Activated T-helper 2 cell treated with anti-CD3 and anti-CD28 coated beads, Interferon-gamma antibody, Interleukin-2, Interleukin-4, amounts not matched to agents 10 μg/mL and 5 μg/mL and 100 μg/mL, durations not matched to agents 14 hours and 24 hours and 36 hours (primary cell): Measurements from ENCODE around the gene ALDH5A1. TPM values are rescaled to one million over a fixed set of nuclear protein-coding genes. Genes with fewer than 3 reads are reported as not detected.

Experiments used
- DNase-seq: peaks from one replicate; pipeline ENCODE4 v3.0.0; 2021; ENCODE audit warnings: low spot score
- H3K27ac Mint-ChIP-seq: one replicate; pipeline ENCODE4 v1.8.0; 2021; ENCODE audit warnings: mixed read lengths
- H3K27me3 Mint-ChIP-seq: one replicate; pipeline ENCODE4 v1.8.0; 2021; ENCODE audit warnings: low read depth, mixed read lengths
- H3K36me3 Mint-ChIP-seq: one replicate; pipeline ENCODE4 v1.8.0; 2021; ENCODE audit warnings: low read depth, mixed read lengths
- H3K4me1 Mint-ChIP-seq: one replicate; pipeline ENCODE4 v1.8.0; 2021; ENCODE audit warnings: low read depth, mixed read lengths
- H3K4me3 Mint-ChIP-seq: one replicate; pipeline ENCODE4 v1.8.0; 2021; ENCODE audit warnings: low read depth, mild to moderate bottlenecking, moderate library complexity, mixed read lengths
- H3K9me3 Mint-ChIP-seq: one replicate; pipeline ENCODE4 v1.8.0; 2021; ENCODE audit warnings: mixed read lengths
- intact Hi-C: fragments of 100-400 bp; cut with micrococcal nuclease; formaldehyde crosslinking; loops from one replicate; pipeline ENCODE4 v1.15.1; 2023
- total RNA-seq: library from RNA; stranded (reverse); gene quantifications from 2 replicates; pipeline ENCODE4 v1.2.3, GENCODE V29; 2022

The ALDH5A1 gene
- total RNA-seq, 1 donor from 2014 or later, result 11.4 TPM

- no peaks in the 10 kb centered on the region for H3K27me3 Mint-ChIP-seq
- no peak for DNase-seq
- no peaks in the 10 kb centered on the region for H3K9me3 Mint-ChIP-seq
- no peaks in the 10 kb centered on the region for H3K4me1 Mint-ChIP-seq
- intact Hi-C loops, result no loop called here
- no peak overlapping the region for H3K4me3 Mint-ChIP-seq
- H3K27ac Mint-ChIP-seq, result no peak overlapping the region
- H3K36me3 Mint-ChIP-seq, result no peaks in the 10 kb centered on the region
These were observed 30.3 kb upstream of the ALDH5A1 start for GRCh38 chr6:24464253-24465038.

- Mint-ChIP-seq H3K36me3 (no peaks in the 10 kb centered on the region), H3K4me1 (no peaks in the 10 kb centered on the region), H3K4me3 (no peak overlapping the region), H3K27me3 (no peaks in the 10 kb centered on the region), H3K27ac (no peak overlapping the region), H3K9me3 (no peaks in the 10 kb centered on the region)
- intact Hi-C loops, result no loop called here
- DNase-seq, result no peak
These were observed 25.0 kb upstream of the ALDH5A1 start for GRCh38 chr6:24469811-24470210.

- no peaks in the 10 kb centered on the region for H3K27me3 Mint-ChIP-seq
- DNase-seq, result no peak
- no peaks in the 10 kb centered on the region for H3K4me1 Mint-ChIP-seq
- intact Hi-C loops, result no loop called here
- no peak overlapping the region for H3K27ac Mint-ChIP-seq
- no peaks in the 10 kb centered on the region for H3K9me3 Mint-ChIP-seq
- H3K4me3 Mint-ChIP-seq, result no peak overlapping the region
- H3K36me3 Mint-ChIP-seq, result no peaks in the 10 kb centered on the region
These were observed 22.6 kb upstream of the ALDH5A1 start for GRCh38 chr6:24472181-24472580.

- Mint-ChIP-seq H3K36me3 (no peaks in the 10 kb centered on the region), H3K27ac (no peak overlapping the region), H3K4me1 (no peaks in the 10 kb centered on the region), H3K9me3 (no peaks in the 10 kb centered on the region), H3K27me3 (peaks cover 7% of the 10 kb centered on the region), H3K4me3 (no peak overlapping the region)
- intact Hi-C loops, result no loop called here
- DNase-seq, result no peak
These were observed 18.1 kb upstream of the ALDH5A1 start for GRCh38 chr6:24476631-24477030.

- H3K4me3 Mint-ChIP-seq, result no peak overlapping the region
- intact Hi-C loops, result no loop called here
- H3K27ac Mint-ChIP-seq, result no peak overlapping the region
- DNase-seq, result no peak
- H3K36me3 Mint-ChIP-seq, result no peaks in the 10 kb centered on the region
- H3K9me3 Mint-ChIP-seq, result no peaks in the 10 kb centered on the region
- no peaks in the 10 kb centered on the region for H3K4me1 Mint-ChIP-seq
- H3K27me3 Mint-ChIP-seq, result peaks cover 7% of the 10 kb centered on the region
These were observed 17.7 kb upstream of the ALDH5A1 start for GRCh38 chr6:24477070-24477469.

- H3K4me3 Mint-ChIP-seq, result no peak overlapping the region
- H3K27ac Mint-ChIP-seq, result no peak overlapping the region
- H3K36me3 Mint-ChIP-seq, result no peaks in the 10 kb centered on the region
- no peaks in the 10 kb centered on the region for H3K9me3 Mint-ChIP-seq
- DNase-seq, result no peak
- intact Hi-C loops, result no loop called here
- H3K4me1 Mint-ChIP-seq, result no peaks in the 10 kb centered on the region
- H3K27me3 Mint-ChIP-seq, result peaks cover 7% of the 10 kb centered on the region
These were observed 15.9 kb upstream of the ALDH5A1 start for GRCh38 chr6:24478903-24479302.

- no peak overlapping the region for H3K4me3 Mint-ChIP-seq
These were observed 14.1 kb upstream of the ALDH5A1 start for GRCh38 chr6:24480705-24481104.

GRCh38 chr6:24481449-24481848 is 13.3 kb upstream of the ALDH5A1 start:
- DNase-seq, result no peak
- H3K36me3 Mint-ChIP-seq, result no peaks in the 10 kb centered on the region
- peaks cover 2% of the 10 kb centered on the region for H3K4me1 Mint-ChIP-seq
- peaks cover 7% of the 10 kb centered on the region for H3K27me3 Mint-ChIP-seq
- H3K4me3 Mint-ChIP-seq, result no peak overlapping the region
- no peaks in the 10 kb centered on the region for H3K9me3 Mint-ChIP-seq
- intact Hi-C loops, result no loop called here
- H3K27ac Mint-ChIP-seq, result no peak overlapping the region

More at GRCh38 chr6:24480705-24481104, 14.1 kb upstream of the ALDH5A1 start:
- Mint-ChIP-seq H3K9me3 (no peaks in the 10 kb centered on the region), H3K27me3 (peaks cover 7% of the 10 kb centered on the region), H3K4me1 (no peaks in the 10 kb centered on the region), H3K36me3 (no peaks in the 10 kb centered on the region), H3K27ac (no peak overlapping the region)
- DNase-seq, result no peak
- intact Hi-C loops, result no loop called here

GRCh38 chr6:24484657-24485323 is 10.0 kb upstream of the ALDH5A1 start:
- peaks cover 2% of the 10 kb centered on the region for H3K4me1 Mint-ChIP-seq
- H3K4me3 Mint-ChIP-seq, result no peak overlapping the region
- intact Hi-C loops, result no loop called here
- H3K36me3 Mint-ChIP-seq, result no peaks in the 10 kb centered on the region
- H3K27ac Mint-ChIP-seq, result no peak overlapping the region
- no peaks in the 10 kb centered on the region for H3K27me3 Mint-ChIP-seq
- DNase-seq, result no peak
- H3K9me3 Mint-ChIP-seq, result no peaks in the 10 kb centered on the region

- intact Hi-C loops, result no loop called here
- Mint-ChIP-seq H3K9me3 (no peaks in the 10 kb centered on the region), H3K4me3 (no peak overlapping the region), H3K4me1 (peaks cover 2% of the 10 kb centered on the region), H3K36me3 (no peaks in the 10 kb centered on the region), H3K27me3 (no peaks in the 10 kb centered on the region), H3K27ac (no peak overlapping the region)
- no peak for DNase-seq
These were observed 8.7 kb upstream of the ALDH5A1 start for GRCh38 chr6:24486065-24486464.

- no peak within 1 kb of the TSS for H3K4me3 Mint-ChIP-seq
- no peak for DNase-seq
- H3K4me1 Mint-ChIP-seq, result peaks cover 11% of the 10 kb centered on the region
- no peak within 1 kb of the TSS for H3K27ac Mint-ChIP-seq
- H3K9me3 Mint-ChIP-seq, result no peaks in the 10 kb centered on the region
- intact Hi-C loops, result no loop called here
- no peaks in the 10 kb centered on the region for H3K36me3 Mint-ChIP-seq
- H3K27me3 Mint-ChIP-seq, result peaks cover 3% of the 10 kb centered on the region
These were observed 5.3 kb upstream of the ALDH5A1 start, which contains the start of gene GPLD1 for GRCh38 chr6:24489470-24489869. Gene GPLD1 (minus strand): TSS chr6:24489578. CDS start chr6:24489511, 67 bp downstream.

- Mint-ChIP-seq H3K9me3 (no peaks in the 10 kb centered on the region), H3K4me3 (no peak overlapping the region), H3K27me3 (peaks cover 3% of the 10 kb centered on the region), H3K36me3 (no peaks in the 10 kb centered on the region), H3K27ac (no peak overlapping the region), H3K4me1 (peaks cover 11% of the 10 kb centered on the region)
- DNase-seq, result no peak
- intact Hi-C loops, result loop anchor here (10.0 kb wide), 2 partner anchors 175 to 205 kb away; partner anchors contain the start of genes ACOT13 and TDP2
These were observed 4.9 kb upstream of the ALDH5A1 start for GRCh38 chr6:24489881-24490280.

- intact Hi-C loops, result loop anchor here (10.0 kb wide), 2 partner anchors 174 to 204 kb away; partner anchors contain the start of genes ACOT13 and TDP2
- H3K36me3 Mint-ChIP-seq, result no peaks in the 10 kb centered on the region
- no peak overlapping the region for H3K4me3 Mint-ChIP-seq
These were observed 3.8 kb upstream of the ALDH5A1 start for GRCh38 chr6:24490948-24491347.

More at GRCh38 chr6:24490948-24491347, 3.8 kb upstream of the ALDH5A1 start:
- Mint-ChIP-seq H3K9me3 (no peaks in the 10 kb centered on the region), H3K4me1 (peaks cover 13% of the 10 kb centered on the region), H3K27ac (no peak overlapping the region), H3K27me3 (peaks cover 3% of the 10 kb centered on the region)
- DNase-seq, result no peak
